HG03457 (cell line): ENCODE results near the gene MPP3.

Experiments
- ATAC-seq: cut with Tn5 transposase; IDR thresholded peaks from one replicate; pipeline ENCODE4 v1.9.1; 2021; ENCODE audit warnings: moderate number of reproducible peaks; ENCODE audit not compliant: unreplicated experiment

The MPP3 gene

GRCh38 chr17:43832168-43832975 lies 574 bp downstream of the MPP3 start:
- no peak for ATAC-seq

- no peak for ATAC-seq
Measured at GRCh38 chr17:43831633-43832032, 1.3 kb downstream of the MPP3 start.

GRCh38 chr17:43830510-43831140 lies 2.3 kb downstream of the MPP3 start:
- ATAC-seq, result no peak

GRCh38 chr17:43829738-43830137 lies 3.2 kb downstream of the MPP3 start:
- ATAC-seq, result no peak

GRCh38 chr17:43827596-43827995 lies 5.3 kb downstream of the MPP3 start:
- ATAC-seq, result no peak

- no peak for ATAC-seq
Measured at GRCh38 chr17:43826206-43826605, 6.7 kb downstream of the MPP3 start.

- ATAC-seq, result no peak
Measured at GRCh38 chr17:43825567-43825966, 7.4 kb downstream of the MPP3 start.

GRCh38 chr17:43823350-43824084 lies 9.4 kb downstream of the MPP3 start:
- ATAC-seq, result no peak

- ATAC-seq, result no peak
Measured at GRCh38 chr17:43822570-43823190, 10.3 kb downstream of the MPP3 start.

- no peak for ATAC-seq
Measured at GRCh38 chr17:43820759-43821158, 12.2 kb downstream of the MPP3 start.

- no peak for ATAC-seq
Measured at GRCh38 chr17:43818966-43819365, 14.0 kb downstream of the MPP3 start.

- ATAC-seq, result no peak
Measured at GRCh38 chr17:43817826-43818225, 15.1 kb downstream of the MPP3 start.

GRCh38 chr17:43816336-43817320 lies 16.3 kb downstream of the MPP3 start:
- ATAC-seq, result no peak

- no peak for ATAC-seq
Measured at GRCh38 chr17:43814714-43815113, 18.2 kb downstream of the MPP3 start.

- no peak for ATAC-seq
Measured at GRCh38 chr17:43814026-43814425, 18.9 kb downstream of the MPP3 start.

- ATAC-seq, result no peak
Measured at GRCh38 chr17:43813386-43813785, 19.6 kb downstream of the MPP3 start.

- no peak for ATAC-seq
Measured at GRCh38 chr17:43812396-43813265, 20.3 kb downstream of the MPP3 start.

- ATAC-seq, result no peak
Measured at GRCh38 chr17:43810823-43811222, 22.1 kb downstream of the MPP3 start.

- no peak for ATAC-seq
Measured at GRCh38 chr17:43810226-43810715, 22.7 kb downstream of the MPP3 start.
